ENCODE data around the gene CACNA2D1.

- TF ChIP-seq CTCF (conservative IDR thresholded peaks at IDR 0.05 in 1 of 2, IDR thresholded peaks at IDR 0.05 in 1 of 2; ENCODE audit: low read depth in 1 of 2, low read length in 2 of 2), result peak; percentile 43 to 60
- no peak for TF ChIP-seq EZH2 (IDR thresholded peaks at IDR 0.05; ENCODE audit: low read length, missing control alignments)
Measured at GRCh38 chr7:82247814-82248433, 195.7 kb downstream of the CACNA2D1 start.

Measured in fibroblast of lung (primary cell).